T-helper 9 cell (primary cell): ENCODE results near the gene LBH.

ENCODE experiments used
- DNase-seq: peaks from one replicate; pipeline ENCODE4 v3.0.0-alpha.2; 2020

LBH gene

DNA sequence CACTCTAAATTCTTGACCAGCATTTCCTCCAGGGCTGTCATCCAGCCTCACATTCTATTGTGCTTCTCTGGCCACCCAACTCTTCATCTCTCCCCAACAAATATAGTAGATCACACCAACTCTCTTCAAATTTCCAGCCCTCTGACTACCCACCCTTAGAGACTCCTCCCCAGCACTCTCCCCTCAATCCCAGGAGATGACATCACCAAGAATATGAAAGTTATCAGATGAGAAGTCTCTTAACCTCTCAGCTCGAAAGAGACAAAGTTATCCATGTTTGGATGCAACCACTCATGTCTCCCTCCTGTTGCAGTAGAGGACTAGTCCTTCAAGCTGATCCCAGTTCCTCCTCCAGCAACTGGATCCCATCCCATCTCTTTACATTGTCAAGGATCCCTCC lies 47.1 kb downstream of the LBH start:
- no peak for DNase-seq

DNA sequence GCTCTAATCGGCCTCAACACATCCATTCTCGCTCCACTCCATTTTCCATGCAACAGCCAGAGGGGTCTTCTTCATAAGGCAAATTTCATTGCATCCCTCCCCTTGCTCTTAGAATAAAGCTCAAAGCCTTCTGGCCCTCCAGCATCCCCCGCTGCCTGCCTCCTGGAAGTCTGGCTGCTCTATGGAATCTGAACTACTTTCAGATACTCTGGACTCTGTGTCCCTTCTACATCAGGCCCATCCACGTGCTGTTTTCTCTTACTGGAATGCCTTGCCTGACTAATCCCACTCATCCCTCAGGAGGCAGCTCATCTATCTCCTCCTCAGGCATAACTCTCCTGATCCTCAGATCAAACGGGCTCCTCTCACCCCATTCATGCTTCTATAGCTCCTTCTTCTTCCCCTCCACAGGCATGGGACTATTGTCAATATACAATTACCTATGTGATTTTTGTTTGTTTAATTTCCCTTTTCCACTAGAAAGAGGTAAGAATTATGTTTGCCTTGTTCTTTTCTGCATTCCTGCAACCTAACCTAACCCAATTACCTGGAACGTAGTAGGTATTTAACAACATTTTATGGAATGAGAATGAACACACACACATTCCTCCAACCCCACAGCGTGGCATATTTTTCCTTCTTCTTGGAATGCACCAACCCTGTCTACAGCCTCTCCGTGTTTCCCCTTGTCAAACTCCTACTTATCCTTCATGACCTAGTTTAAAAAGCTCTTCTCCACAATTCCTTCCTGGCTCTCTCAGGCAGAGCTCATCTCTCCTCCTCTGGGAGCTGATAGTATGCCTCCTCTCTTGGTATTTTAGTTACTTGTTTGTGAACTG lies 49.5 kb downstream of the LBH start:
- DNase-seq, result no peak

DNA sequence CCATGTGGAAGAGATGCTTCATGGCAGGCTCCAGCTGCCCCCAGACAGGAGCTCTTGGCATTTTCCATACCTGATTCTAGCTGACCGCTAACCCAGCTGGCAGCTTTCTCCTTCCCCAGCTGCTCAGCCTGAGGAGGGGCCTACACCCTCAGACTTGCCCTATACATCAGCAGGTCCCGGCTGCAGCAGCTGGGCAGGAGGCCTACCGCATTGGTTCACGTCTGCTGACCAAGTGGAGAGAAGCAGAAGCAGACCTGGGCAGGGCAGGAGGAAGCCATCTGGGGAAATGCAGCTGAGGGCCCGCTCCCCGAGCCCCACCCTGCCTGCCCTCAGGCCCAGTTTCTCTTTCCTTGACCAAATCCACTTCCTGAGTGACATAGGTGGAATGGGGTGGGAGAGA lies 50.7 kb downstream of the LBH start:
- no peak for DNase-seq

DNA sequence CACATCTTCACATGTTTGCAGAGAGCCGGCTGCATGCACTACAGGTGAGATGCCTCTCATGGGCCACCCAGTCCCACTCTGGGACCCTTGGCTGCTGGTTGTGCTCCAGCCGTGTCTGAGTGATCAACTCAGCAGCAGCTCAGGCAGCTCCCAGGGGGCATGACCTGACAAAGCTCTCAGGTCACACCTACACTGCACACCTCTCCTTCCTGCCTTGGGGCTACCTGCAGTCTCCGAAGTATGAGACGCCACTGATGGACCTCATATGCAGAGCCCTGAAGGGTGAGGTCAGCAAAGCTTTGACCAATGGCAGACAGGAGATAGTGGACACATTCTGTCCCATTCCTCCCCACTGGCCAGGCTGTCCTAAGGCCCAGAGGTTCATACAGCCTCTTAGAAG lies 51.4 kb downstream of the LBH start:
- DNase-seq, result no peak

DNA sequence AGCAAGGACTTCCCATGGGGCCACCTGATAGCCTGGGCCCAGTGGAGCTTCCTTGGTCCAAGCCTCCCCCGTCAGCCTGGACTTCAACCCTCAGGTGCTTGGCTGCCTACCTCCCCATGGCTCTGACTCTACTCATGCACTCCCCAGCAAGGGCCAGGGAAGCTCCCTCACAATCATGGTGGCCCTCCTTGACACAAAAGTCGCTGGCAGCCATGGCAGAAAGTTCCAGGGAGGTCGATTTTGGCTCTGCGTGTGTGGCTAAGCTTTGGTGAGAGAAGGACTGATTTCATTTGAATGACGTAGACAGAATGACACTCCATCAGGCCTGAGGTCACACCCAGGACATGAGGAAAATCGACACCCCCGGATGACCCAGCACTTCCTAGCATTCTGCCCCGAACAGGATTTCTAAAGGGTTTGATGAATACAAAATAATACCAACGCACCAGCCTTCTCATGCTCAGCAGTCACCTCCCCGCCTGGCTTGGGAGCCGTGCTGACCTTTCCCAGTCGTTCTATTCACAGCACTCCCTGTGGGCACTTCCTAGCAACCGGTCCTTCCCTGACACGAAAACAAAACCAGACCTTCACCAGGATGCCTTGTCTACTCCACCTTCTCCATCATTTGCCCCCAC lies 52.7 kb downstream of the LBH start:
- no peak for DNase-seq

DNA sequence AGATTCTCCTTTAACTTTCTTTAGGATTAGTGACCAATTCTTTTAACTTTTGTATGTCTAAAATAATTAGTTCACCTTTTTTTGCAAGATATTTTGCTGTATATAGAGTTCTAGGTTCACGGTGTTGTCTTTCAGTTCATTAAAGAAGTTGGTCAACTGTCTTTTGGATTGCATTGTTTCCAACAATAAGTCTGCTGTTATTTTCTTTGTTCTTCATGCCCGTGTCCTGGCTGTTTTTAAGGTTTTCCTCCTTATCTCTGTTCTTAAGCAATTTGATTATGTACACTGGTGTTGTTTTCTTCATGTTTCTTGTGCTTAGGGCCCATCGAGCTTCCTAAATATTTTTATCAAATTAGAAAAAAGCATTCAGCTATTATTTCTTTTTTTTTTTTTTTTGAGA lies 54.4 kb downstream of the LBH start:
- DNase-seq, result no peak

DNA sequence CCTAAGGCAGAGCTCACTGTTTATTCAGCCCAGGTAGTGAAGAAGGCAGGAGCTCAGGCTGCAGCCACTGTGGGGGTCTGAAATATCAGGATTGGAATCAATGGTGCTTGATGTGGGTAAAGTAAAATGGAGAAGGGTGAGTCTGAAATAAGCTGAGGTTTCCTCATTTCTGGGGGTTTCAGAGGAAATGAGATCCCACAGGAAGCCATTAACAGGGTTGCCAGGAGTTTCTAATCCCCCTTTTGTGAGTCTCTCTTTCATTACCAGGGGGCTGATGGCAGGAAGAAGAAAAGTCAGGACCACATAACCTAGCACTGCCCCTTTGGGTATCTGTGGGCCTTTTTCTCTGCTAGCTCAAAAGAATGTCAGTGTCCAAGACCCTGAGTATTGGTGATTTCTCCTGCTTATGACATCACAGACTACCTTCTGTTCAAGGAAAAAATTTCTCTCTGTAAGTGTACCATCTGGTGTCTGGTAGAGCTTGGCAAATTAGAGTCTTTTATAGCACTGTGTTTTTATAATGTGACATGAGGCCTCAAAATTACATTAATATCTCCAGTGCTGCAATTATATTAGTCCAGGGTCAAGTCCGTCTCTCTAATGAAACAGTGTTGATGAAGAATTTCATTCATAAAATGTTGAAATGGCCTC lies 56.0 kb downstream of the LBH start:
- no peak for DNase-seq

DNA sequence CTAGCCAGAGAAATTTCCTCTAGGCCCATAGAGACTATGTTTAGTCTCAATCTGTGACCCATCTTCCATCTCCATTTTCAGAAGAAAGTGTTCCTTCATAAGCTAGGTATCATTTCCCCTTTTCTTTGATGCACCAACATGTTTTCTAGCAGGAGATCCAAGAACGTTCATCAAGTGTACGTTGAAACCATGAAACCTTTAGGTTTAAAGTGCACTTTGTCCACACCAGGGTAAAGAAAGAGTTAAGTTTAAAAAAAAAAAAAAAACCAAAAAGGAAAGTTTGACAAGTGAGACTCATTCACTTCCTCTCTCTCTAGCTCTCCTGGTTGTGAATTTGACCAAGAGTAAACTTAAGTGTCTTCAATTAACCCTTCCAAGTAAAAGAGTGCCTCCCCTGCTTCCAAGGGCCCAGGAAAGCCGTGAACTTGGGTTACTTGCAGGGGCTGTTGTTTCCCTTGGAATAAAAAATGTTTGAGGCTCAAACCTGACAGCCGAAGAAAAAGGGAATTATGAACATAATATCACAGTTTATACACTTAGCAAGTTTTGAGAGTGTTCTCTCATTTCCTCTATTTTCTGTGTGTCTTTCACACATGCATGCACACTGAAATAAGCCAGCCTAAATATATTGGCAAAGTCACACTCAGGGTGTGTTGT lies 56.7 kb downstream of the LBH start:
- DNase-seq, result no peak

DNA sequence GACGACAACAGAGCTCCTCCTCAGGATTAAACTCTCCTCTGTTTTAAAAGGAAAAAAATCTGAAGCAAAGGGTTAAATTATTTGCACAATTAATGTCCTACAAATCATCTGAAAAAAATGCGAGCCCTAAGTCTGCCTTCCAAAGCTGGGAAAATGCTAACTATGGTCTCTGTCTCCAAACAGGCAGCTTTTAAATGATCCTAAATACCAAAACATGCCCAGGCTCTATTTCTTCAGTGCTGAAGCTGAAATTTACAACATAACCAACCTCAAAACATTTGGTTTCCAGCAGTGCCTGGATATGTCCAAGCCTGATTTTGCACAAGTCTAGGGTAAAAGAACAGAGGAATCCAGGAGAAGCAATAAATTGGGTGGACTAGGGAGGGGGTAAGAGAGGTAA lies 57.2 kb downstream of the LBH start:
- DNase-seq, result no peak

DNA sequence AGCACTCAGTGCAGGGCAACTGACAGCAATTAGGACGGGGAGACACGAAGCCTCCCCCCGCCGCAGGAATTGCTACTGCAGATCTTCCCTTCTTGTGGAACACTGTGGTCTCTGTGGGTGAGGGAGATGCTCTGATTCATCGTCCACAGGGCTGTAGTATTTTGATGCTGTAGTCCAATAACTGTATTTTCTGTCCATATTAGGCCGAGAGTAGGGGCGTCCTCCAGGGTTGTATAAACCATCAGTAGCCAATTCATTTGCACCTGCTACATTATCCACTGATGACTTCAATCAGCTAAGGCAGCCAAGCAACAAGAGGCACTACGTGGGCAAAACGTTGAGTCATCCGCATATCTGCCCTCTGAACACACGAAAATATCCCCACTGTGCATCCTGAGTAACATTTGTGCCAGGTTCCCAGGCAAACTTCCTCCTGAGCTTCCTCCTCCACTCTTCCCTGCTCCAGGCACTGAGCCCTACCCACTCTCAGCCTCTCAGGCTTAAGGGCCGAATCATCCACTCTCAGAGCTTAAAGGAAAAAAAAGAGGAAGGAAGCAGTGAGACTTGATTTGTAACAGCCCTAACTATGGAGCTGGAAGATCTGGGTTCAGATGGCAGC lies 62.1 kb downstream of the LBH start:
- no peak for DNase-seq

DNA sequence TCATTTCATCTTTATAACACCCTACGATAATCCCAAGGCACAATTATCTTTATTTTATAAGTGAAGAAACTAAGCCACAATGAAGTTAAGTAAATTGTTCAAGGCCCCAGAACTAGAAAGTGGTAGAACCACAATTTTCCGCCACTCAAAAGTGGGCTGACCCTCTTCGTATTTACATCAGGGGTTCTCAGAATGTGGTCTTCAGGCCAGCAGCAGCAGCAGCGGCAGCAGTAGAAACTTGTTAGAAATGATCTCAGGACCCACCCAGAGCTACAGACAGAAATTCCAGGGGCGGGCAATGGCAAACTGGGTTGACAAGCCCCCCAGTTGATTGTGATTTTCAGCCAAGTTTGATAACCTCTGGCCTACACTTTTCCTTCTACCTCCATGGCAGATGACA lies 62.8 kb downstream of the LBH start:
- no peak for DNase-seq

DNA sequence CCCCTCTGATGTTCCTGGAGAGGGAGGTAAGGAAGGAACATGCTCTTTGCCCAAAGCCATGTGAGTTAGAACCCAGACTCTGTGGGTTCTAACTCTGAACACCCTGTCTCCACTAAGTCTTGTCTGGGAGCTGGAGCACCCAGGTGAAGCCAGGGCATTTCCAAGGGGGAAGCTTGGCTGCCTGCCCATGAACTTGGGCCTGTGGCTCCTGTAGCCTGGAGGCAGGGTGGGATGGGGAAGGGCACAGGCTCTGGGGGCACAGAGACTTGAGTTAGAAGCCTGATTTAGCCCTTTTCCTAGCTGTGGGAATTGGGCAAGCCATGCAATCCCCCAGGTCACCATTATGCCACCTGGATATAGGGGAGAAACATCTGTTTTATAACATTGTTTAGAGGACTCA lies 65.2 kb downstream of the LBH start:
- no peak for DNase-seq

DNA sequence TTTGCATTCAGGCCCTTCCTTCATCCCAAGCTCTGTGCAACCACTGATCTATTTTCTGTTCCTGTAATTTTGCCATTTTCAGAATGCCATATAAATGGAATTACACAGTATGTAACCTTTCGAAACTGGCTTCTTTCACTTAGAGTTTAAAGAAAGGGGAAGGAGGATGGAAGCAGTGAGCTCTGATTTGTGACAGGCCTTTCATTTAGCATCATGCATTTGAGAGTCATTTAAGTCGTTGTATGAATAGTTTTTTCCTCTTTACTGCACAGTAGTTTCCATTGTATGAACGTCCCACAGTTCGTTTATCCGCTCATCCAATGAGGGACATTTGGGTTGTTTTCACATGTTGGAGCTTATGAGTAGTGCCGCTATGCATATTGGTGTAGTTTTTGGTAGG lies 67.0 kb downstream of the LBH start:
- DNase-seq, result no peak

DNA sequence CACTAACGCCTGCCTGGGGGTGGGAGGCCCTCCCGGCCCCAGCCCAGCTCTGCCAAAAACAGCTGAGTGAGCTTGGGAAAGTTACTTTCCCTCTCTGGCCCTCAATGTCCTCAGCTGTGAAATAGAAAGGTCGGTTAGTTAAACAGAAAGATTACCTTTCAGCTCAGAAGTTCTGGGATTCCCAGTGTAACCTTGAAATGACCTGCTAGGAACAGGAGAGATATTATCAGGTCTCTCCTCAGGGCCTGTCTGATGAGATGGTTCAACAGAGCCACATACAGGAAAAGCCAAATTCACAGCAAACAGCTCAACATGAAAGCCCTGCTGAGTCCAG lies 68.8 kb downstream of the LBH start:
- DNase-seq, result no peak

DNA sequence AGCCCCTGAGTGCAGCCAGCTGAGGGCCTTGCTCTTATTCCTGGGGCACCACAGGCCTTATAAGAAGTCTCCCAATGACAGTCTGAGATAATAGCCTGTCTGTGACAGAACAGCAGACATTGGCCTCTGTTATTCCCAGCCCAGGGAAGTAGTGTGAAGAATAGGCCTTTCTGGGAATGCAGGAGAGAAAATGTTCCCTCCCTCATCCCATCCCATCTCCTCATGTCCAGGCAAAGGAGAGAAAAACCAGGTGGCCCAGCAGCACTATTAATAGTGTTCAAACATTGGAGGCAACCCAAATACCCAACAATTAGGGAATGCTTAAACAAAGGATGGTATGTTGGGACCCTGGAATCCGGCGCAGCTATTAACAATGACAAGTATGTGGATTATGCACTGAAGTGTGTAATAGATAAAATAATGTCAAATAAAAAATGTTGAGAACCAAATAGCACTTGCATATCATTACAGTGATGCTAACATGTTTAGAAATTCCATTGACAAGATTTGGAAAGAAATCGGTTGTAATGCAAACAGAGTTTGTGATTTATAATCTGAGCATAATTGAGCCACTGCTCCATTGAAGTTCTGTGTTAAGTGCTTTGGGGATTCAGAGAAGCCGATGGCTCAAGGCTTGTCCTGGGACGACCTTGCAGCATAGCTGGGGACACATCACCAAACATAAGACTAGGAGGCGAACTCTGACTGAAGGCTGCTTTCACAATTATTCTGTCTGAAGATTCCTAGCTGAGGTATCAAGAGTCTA lies 69.3 kb downstream of the LBH start:
- no peak for DNase-seq

DNA sequence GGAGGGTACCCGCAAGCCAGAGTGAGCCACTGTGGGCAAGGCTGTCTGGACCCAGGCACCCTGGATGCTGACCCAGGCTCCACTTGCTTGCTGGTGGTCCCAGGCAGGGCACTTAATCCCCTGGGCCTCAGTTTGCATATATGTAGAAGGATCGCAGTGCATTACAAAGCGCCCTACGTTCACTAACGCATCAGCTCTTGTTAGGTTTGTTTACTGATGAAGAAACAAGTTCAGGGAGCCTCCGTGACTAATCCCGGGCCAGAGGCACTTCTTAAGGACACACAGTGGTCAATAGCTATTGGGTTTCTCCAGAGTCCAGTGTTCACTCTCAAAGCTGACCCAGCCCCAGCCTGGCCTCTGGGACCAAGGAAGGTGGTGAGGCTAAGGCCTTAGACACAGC lies 70.2 kb downstream of the LBH start:
- DNase-seq, result no peak

DNA sequence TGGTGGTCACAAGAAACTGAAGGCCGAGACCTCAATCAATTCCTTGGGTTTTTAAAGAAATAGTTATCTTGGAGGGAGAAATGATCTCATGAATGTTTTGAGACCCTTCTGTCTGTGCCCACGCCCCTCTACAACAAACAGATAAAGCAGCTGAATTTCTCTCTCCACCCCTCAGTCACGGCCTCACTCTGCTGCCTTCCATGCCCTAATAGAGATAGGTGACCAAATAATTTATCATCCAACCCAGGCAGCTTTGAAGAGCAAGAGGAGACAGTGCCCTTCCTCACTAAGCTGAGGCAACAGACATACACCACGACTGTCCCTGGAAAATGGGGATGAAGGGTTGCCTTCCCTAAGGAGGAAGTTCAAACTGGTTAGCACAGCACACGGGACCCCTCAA lies 71.2 kb downstream of the LBH start:
- no peak for DNase-seq

DNA sequence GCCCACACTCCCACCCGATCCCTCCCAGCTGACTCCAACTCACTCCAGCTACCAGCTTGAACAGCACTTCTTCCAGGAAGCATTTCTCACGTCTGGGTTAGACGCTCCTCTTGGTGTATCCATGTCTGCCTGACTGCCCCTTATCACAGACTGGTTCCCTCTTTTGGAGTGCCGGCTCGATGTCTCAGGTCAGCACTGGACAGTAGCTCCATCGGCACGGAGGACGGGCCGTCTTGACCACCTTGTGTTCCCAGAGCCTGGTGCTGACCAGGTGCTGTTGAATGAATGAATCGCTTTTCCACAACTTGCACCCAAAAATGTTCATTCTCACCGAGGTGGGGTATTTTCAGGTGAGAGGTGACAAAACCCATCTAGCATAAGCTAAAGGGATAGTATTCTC lies 71.8 kb downstream of the LBH start:
- DNase-seq, result no peak

DNA sequence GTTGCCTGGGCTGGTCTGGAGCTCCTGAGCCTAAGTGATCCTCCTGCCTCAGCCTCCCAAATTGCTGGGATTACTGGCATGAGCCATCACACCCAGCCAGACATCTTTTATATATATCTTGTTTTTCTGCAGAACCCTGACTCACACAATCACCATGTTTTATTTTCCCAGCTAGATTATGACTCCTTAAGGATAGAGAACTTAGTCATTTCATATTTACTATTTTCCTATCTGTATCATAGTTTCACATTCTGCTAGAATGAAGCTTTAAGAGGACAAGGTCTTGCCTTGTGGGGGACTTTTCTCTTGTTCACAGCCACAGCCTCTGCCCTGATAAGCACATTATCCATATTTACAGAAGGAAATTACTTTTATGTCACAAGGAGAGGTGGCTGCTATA lies 73.9 kb downstream of the LBH start:
- no peak for DNase-seq

DNA sequence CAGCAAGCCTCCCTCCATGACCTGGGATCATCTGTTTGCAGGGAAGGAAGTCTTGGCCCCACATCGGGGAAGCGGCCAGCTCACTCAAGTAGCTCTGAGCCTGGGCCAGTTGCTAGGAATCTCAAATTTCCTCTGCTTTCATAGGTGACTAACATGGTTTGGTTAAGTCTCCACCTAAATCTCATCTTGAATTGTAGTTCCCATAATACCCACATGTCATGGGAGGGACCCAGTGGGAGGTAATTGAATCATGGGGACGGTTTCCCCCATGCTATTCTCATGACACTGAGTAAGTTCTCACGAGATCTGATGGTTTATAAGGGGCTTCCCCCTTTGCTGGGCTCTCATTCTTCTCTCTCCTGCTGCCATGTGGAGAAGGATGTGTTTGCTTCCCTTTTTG lies 75.2 kb downstream of the LBH start:
- no peak for DNase-seq

DNA sequence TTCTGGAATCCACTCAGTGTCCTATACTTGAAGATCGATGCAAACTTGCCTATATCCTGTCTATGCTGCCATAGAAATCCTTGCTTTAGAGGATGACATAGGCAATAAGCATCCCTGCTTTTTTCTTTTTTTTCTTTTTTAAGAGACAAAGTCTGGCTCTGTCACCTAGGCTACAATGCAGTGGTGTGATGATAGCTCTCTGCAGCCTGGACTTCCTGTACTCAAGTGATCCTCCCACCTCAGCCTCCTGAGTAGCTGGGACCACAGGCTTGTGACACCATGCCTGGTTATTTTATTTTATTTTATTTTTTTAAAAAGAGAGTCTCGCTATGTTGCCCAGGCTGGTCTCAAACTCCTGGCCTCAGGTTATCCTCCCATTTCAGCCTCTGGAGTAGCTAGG lies 76.9 kb downstream of the LBH start:
- no peak for DNase-seq
